Glutamatergic neuron (in vitro differentiated cells): Measurements from ENCODE around the gene OPA1. TPM values are rescaled to one million over a fixed set of nuclear protein-coding genes. Genes with fewer than 3 reads are reported as not detected.
"Not testable (repeated sequence)": the region's sequence is repeated elsewhere in the genome, so short reads cannot be mapped to it uniquely, and the experiment has no call there.

Source experiments
- DNase-seq: peaks from one replicate; pipeline ENCODE4 v3.0.0; 2022
- H3K27ac Mint-ChIP-seq: one replicate; pipeline ENCODE4 v1.8.0; 2020; ENCODE audit warnings: mild to moderate bottlenecking, mixed read lengths, inconsistent platforms; ENCODE audit not compliant: unreplicated experiment
- H3K27me3 Mint-ChIP-seq: one replicate; pipeline ENCODE4 v1.8.0; 2020; ENCODE audit warnings: mild to moderate bottlenecking, moderate library complexity, mixed read lengths, inconsistent platforms; ENCODE audit not compliant: unreplicated experiment
- H3K36me3 Mint-ChIP-seq: one replicate; pipeline ENCODE4 v1.8.0; 2020; ENCODE audit warnings: mild to moderate bottlenecking, mixed read lengths, inconsistent platforms; ENCODE audit not compliant: unreplicated experiment
- H3K4me1 Mint-ChIP-seq: one replicate; pipeline ENCODE4 v1.8.0; 2020; ENCODE audit warnings: mild to moderate bottlenecking, low read depth, mixed read lengths, inconsistent platforms; ENCODE audit not compliant: unreplicated experiment
- H3K4me3 Mint-ChIP-seq: one replicate; pipeline ENCODE4 v1.8.0; 2020; ENCODE audit warnings: mild to moderate bottlenecking, mixed read lengths, inconsistent platforms; ENCODE audit not compliant: unreplicated experiment
- H3K9me3 Mint-ChIP-seq: one replicate; pipeline ENCODE4 v1.8.0; 2020; ENCODE audit warnings: mild to moderate bottlenecking, moderate library complexity, mixed read lengths, inconsistent platforms; ENCODE audit not compliant: unreplicated experiment
- CTCF ChIP-seq: fragments of 200-600 bp; sonication (generic); IDR thresholded peaks from one replicate; pipeline ENCODE4 v1.5.0; 2021; ENCODE audit not compliant: partially characterized antibody, unreplicated experiment
- total RNA-seq: library from RNA; stranded (reverse); fragmentation: NEBNext Ultra II Directional; extraction: Animal tissue kit (Norgen Biotek cat#: 25700); gene quantifications from one replicate; pipeline ENCODE4 v1.2.1, GENCODE V29; 2021; ENCODE audit not compliant: unreplicated experiment

The OPA1 gene
- total RNA-seq, 1 donor from 2014 or later: 122 TPM

GRCh38 chr3:193594946-193595689 is 2.1 kb downstream of the OPA1 start:
- DNase-seq: no peak
- H3K9me3 Mint-ChIP-seq: peaks cover 4% of the 10 kb centered on the region
- H3K4me1 Mint-ChIP-seq: peaks cover 10% of the 10 kb centered on the region
- H3K36me3 Mint-ChIP-seq: peaks cover 4% of the 10 kb centered on the region
- H3K27me3 Mint-ChIP-seq: peaks cover 8% of the 10 kb centered on the region
- peak overlapping the region; percentile 100 for H3K4me3 Mint-ChIP-seq
- no peak overlapping the region for H3K27ac Mint-ChIP-seq
- TF ChIP-seq CTCF: no peak

- H3K4me1 Mint-ChIP-seq: peaks cover 10% of the 10 kb centered on the region
- no peak for DNase-seq
- peaks cover 8% of the 10 kb centered on the region for H3K27me3 Mint-ChIP-seq
- no peak overlapping the region for H3K27ac Mint-ChIP-seq
- H3K4me3 Mint-ChIP-seq: no peak overlapping the region
- TF ChIP-seq CTCF: no peak
- peaks cover 4% of the 10 kb centered on the region for H3K36me3 Mint-ChIP-seq
- H3K9me3 Mint-ChIP-seq: peaks cover 4% of the 10 kb centered on the region
Observed at GRCh38 chr3:193595939-193596487, 3.0 kb downstream of the OPA1 start.

DNA sequence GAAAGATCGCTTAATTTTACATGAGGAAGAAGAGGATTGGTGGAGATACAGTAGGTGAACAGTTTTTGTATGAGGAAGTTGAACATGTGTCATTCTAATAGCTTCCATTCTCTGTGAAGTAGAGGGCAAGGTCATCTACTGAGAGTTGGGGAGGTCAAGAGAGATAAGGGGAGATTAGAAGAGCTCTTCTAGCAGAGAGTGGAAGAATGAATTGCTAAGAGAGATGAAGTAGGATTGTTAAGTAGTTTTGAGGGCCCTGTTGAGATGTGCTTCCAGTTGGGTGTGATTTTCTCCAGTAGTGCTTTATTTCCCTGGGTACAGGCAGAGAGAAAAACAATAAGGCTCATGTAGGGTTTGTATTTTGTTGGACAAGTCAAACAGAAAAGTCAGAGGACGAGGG is 5.2 kb downstream of the OPA1 start:
- DNase-seq: no peak
- Mint-ChIP-seq H3K4me3 (no peak overlapping the region), H3K9me3 (peaks cover 6% of the 10 kb centered on the region), H3K4me1 (peaks cover 7% of the 10 kb centered on the region), H3K27ac (no peak overlapping the region), H3K27me3 (peaks cover 6% of the 10 kb centered on the region), H3K36me3 (peaks cover 4% of the 10 kb centered on the region)
- TF ChIP-seq CTCF: no peak

DNA sequence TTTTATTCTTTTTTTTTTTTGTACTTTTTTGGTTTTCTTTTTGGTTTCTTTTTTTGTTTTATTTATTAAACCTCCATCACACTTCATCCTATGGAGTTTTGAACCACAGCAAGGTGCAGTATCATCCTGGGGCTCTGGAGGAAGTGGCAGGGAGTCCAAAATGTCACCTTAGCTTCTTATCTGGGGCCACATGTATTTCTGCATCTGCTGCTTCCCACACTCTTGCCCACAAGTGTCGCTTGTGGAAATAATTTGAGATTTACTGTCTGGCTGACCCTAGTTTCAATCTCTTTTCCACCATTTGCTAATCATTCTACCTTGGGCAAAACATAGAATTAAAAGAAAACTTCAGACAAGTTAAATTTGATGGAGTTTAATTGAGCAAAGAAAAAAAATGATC is 6.4 kb downstream of the OPA1 start:
- peaks cover 4% of the 10 kb centered on the region for H3K36me3 Mint-ChIP-seq
- H3K4me1 Mint-ChIP-seq: peaks cover 7% of the 10 kb centered on the region
- no peak overlapping the region for H3K4me3 Mint-ChIP-seq
- H3K27me3 Mint-ChIP-seq: peaks cover 2% of the 10 kb centered on the region
- TF ChIP-seq CTCF: no peak
- no peak overlapping the region for H3K27ac Mint-ChIP-seq
- DNase-seq: no peak
- H3K9me3 Mint-ChIP-seq: peaks cover 3% of the 10 kb centered on the region

GRCh38 chr3:193605876-193606275 is 12.9 kb downstream of the OPA1 start:
- Mint-ChIP-seq H3K9me3 (peaks cover 3% of the 10 kb centered on the region), H3K27me3 (peaks cover 2% of the 10 kb centered on the region), H3K27ac (no peak overlapping the region), H3K36me3 (peaks cover 6% of the 10 kb centered on the region), H3K4me1 (no peaks in the 10 kb centered on the region), H3K4me3 (no peak overlapping the region)
- peak; percentile 85 for TF ChIP-seq CTCF
- DNase-seq: peak; percentile 28

- DNase-seq, H3K27me3 Mint-ChIP-seq, H3K4me3 Mint-ChIP-seq, H3K27ac Mint-ChIP-seq, H3K4me1 Mint-ChIP-seq, H3K36me3 Mint-ChIP-seq, H3K9me3 Mint-ChIP-seq: not testable (repeated sequence)
Observed at GRCh38 chr3:193606892-193607291, 13.9 kb downstream of the OPA1 start.

- not testable (repeated sequence) for H3K4me3 Mint-ChIP-seq, H3K9me3 Mint-ChIP-seq, DNase-seq, H3K27me3 Mint-ChIP-seq, H3K27ac Mint-ChIP-seq, H3K4me1 Mint-ChIP-seq
- H3K36me3 Mint-ChIP-seq: peaks cover 12% of the 10 kb centered on the region
Observed at GRCh38 chr3:193610516-193610915, 17.5 kb downstream of the OPA1 start.
